Naive thymus-derived CD4-positive, alpha-beta T cell (primary cell): ENCODE measurements around the gene ENO2. TPM values are rescaled to one million over a fixed set of nuclear protein-coding genes. Genes with fewer than 3 reads are reported as not detected.
"Not testable (repeated sequence)": the region's sequence is repeated elsewhere in the genome, so short reads cannot be mapped to it uniquely, and the experiment has no call there.

Source experiments
- ATAC-seq: fragments of 150-1000 bp; cut with Tn5 transposase; 2 replicates; pipeline ENCODE4 v1.10.0; 2021; ENCODE audit warnings: mild to moderate bottlenecking, moderate library complexity
- CTCF ChIA-PET: fragments of 350-600 bp; sonication (Branson Sonifier 250); formaldehyde crosslinking; loops from one replicate; lab custom pipeline; 2021; ENCODE audit warnings: antibody characterized with exemption; lab: Charles Lee
- POLR2A ChIA-PET: fragments of 350-600 bp; sonication (Branson Sonifier 250); formaldehyde crosslinking; loops from one replicate; lab custom pipeline; 2021; ENCODE audit warnings: antibody characterized with exemption, inconsistent platforms; lab: Charles Lee
- DNase-seq, 9 donors: peaks; one replicate each; pipeline versions ENCODE4 v3.0.0 to v3.0.0-alpha.2; 2020 to 2022; ENCODE audit warnings: mixed read lengths in 1 of 9
- H3K27ac ChIP-seq: one replicate; pipeline ENCODE4 v1.7.0; 2013; ENCODE audit warnings: mild to moderate bottlenecking, low read depth, low read length, moderate library complexity
- H3K27me3 ChIP-seq, 2 donors: one replicate each; pipeline ENCODE4 v1.7.0; 2013; ENCODE audit warnings: low read length in 2 of 2, mild to moderate bottlenecking in 2 of 2, moderate library complexity in 2 of 2; ENCODE audit not compliant: control insufficient read depth in 2 of 2, insufficient read depth in 2 of 2
- H3K36me3 ChIP-seq, 3 experiments: 1 replicate in 2 of 3; 2 replicates in 1 of 3; pipeline ENCODE4 v1.7.0; 2013; ENCODE audit warnings: low read length in 3 of 3, mild to moderate bottlenecking in 3 of 3, moderate library complexity in 1 of 3; ENCODE audit not compliant: insufficient read depth in 3 of 3, control insufficient read depth in 2 of 3
- H3K4me1 ChIP-seq, 2 donors: one replicate each; pipeline ENCODE4 v1.7.0; 2013; ENCODE audit warnings: low read length in 2 of 2, mild to moderate bottlenecking in 2 of 2, moderate library complexity in 1 of 2; ENCODE audit not compliant: control insufficient read depth in 2 of 2, insufficient read depth in 2 of 2
- H3K4me3 ChIP-seq: 2 replicates; pipeline ENCODE4 v1.7.0; 2013; ENCODE audit warnings: mild to moderate bottlenecking, low read length
- H3K9me3 ChIP-seq, 3 experiments: 1 replicate in 2 of 3; 2 replicates in 1 of 3; pipeline ENCODE4 v1.7.0; 2013; ENCODE audit warnings: low read length in 3 of 3; ENCODE audit not compliant: control insufficient read depth in 2 of 3
- H3K27ac Mint-ChIP-seq, 9 donors: one replicate each; pipeline ENCODE4 v1.8.0; 2020 to 2022; ENCODE audit warnings: mixed read lengths in 9 of 9, mild to moderate bottlenecking in 8 of 9, moderate library complexity in 5 of 9, inconsistent platforms in 2 of 9
- H3K27me3 Mint-ChIP-seq, 5 donors: one replicate each; pipeline ENCODE4 v1.8.0; 2021 to 2022; ENCODE audit warnings: mixed read lengths in 5 of 5, mild to moderate bottlenecking in 1 of 5
- H3K36me3 Mint-ChIP-seq, 5 donors: one replicate each; pipeline ENCODE4 v1.8.0; 2020 to 2022; ENCODE audit warnings: mixed read lengths in 5 of 5, mild to moderate bottlenecking in 3 of 5, inconsistent platforms in 1 of 5
- H3K4me1 Mint-ChIP-seq, 7 donors: one replicate each; pipeline ENCODE4 v1.8.0; 2020 to 2022; ENCODE audit warnings: mixed read lengths in 7 of 7, mild to moderate bottlenecking in 3 of 7, inconsistent platforms in 1 of 7
- H3K4me3 Mint-ChIP-seq, 10 donors: one replicate each; pipeline ENCODE4 v1.8.0; 2020 to 2022; ENCODE audit warnings: mild to moderate bottlenecking in 10 of 10, mixed read lengths in 10 of 10, moderate library complexity in 6 of 10, inconsistent platforms in 2 of 10
- H3K9me3 Mint-ChIP-seq, 11 donors: one replicate each; pipeline ENCODE4 v1.8.0; 2020 to 2022; ENCODE audit warnings: mixed read lengths in 11 of 11, mild to moderate bottlenecking in 4 of 11, inconsistent platforms in 1 of 11, moderate library complexity in 1 of 11
- intact Hi-C, 2 donors: fragments of 100-400 bp; cut with micrococcal nuclease; formaldehyde crosslinking; loops; one replicate each; pipeline ENCODE4 v1.15.1; 2023
- polyA plus RNA-seq, 2 donors: library from polyadenylated mRNA; unstranded; fragments of 300-500 nt; fragmentation: Illumina TruSeq; gene quantifications; one replicate each; pipeline ENCODE4 v1.2.3, GENCODE V29; 2021
- total RNA-seq, 6 experiments: library from RNA in 5 of 6; stranded (reverse) in 5 of 6; gene quantifications; 1 replicate in 5 of 6; 2 replicates in 1 of 6; pipeline ENCODE4 v1.2.3 and lab custom pipeline; 2021 to 2026

ENO2 gene
- total and polyA plus RNA-seq, 7 experiments from 2014 or later: 22.5 to 193 (median 90.6) TPM

GRCh38 chr12:6889775-6890573 lies 24.4 kb upstream of the ENO2 start:
- peak overlapping the region; percentile 86 for H3K27ac ChIP-seq
- ATAC-seq, H3K9me3 ChIP-seq, H3K36me3 Mint-ChIP-seq, H3K9me3 Mint-ChIP-seq, intact Hi-C loops, DNase-seq, H3K27me3 ChIP-seq, H3K4me1 ChIP-seq, H3K4me3 ChIP-seq, H3K36me3 ChIP-seq, CTCF ChIA-PET, H3K27me3 Mint-ChIP-seq: not testable (repeated sequence)
- Mint-ChIP-seq H3K4me1 (peaks cover 0 to 31% (median 11%) of the 10 kb centered on the region in 7 donors), H3K4me3 (peak overlapping the region in 9 of 10 donors; percentile 47 to 86 (median 83)), H3K27ac (peak overlapping the region in 8 of 9 donors; percentile 25 to 94 (median 89))
- POLR2A ChIA-PET: interaction anchor here (0.9 to 4.0 kb wide), 2 partner anchors 17 to 22 kb away, joined by 3 to 70 read pairs; partner anchors contain the start of genes SPSB2 and TPI1

GRCh38 chr12:6890789-6891645 lies 23.4 kb upstream of the ENO2 start:
- Histone ChIP-seq H3K4me3 (peak overlapping the region; percentile 93), H3K9me3 (no peaks in the 10 kb centered on the region), H3K4me1 (peaks cover 6 to 10% of the 10 kb centered on the region in 2 donors), H3K27ac (peak overlapping the region; percentile 86), H3K27me3 (no peaks in the 10 kb centered on the region), H3K36me3 (no peaks in the 10 kb centered on the region)
- Mint-ChIP-seq H3K27me3 (no peaks in the 10 kb centered on the region), H3K9me3 (no peaks in the 10 kb centered on the region), H3K27ac (peak overlapping the region; percentile 82 to 94 (median 90)), H3K36me3 (peaks cover 0 to 6% (median 0%) of the 10 kb centered on the region in 5 donors), H3K4me3 (peak overlapping the region; percentile 78 to 86 (median 84)), H3K4me1 (peaks cover 0 to 31% (median 11%) of the 10 kb centered on the region in 7 donors)
- peak; percentile 95 to 100 (median 97) for DNase-seq
- peak; percentile 96 for ATAC-seq
- CTCF ChIA-PET: interaction anchor here (0.6 to 2.0 kb wide), 17 partner anchors 12 to 302 kb away, joined by 3 to 21 read pairs (median 3); partner anchors contain the start of genes CDCA3, SPSB2, TPI1 and USP5
- intact Hi-C loops: loop anchor here (1.0 kb wide), 13 partner anchors 13 to 228 kb away; partner anchors contain the start of genes EMG1 (in 2 of the 2), ENO2 (in 2 of the 2), LPCAT3 (in 2 of the 2) and LRRC23 (in 2 of the 2)
- POLR2A ChIA-PET: interaction anchor here (0.8 to 4.0 kb wide), 18 partner anchors 9 to 167 kb away, joined by 3 to 70 read pairs (median 5); partner anchors contain the start of genes C12orf57, CD4, CDCA3 and COPS7A

- ATAC-seq (no peak), DNase-seq (no peak)
- peaks cover 0 to 31% (median 11%) of the 10 kb centered on the region in 7 donors for H3K4me1 Mint-ChIP-seq
Observed at GRCh38 chr12:6891646-6892001, 22.8 kb upstream of the ENO2 start.

GRCh38 chr12:6892683-6893082 lies 21.7 kb upstream of the ENO2 start:
- CTCF ChIA-PET: interaction anchor here (1.2 to 2.0 kb wide), 2 partner anchors 10 to 19 kb away, joined by 3 to 6 read pairs; no protein-coding TSS in a partner anchor
- peaks cover 0 to 31% (median 11%) of the 10 kb centered on the region in 7 donors for H3K4me1 Mint-ChIP-seq
- H3K27me3 ChIP-seq, H3K9me3 ChIP-seq, H3K9me3 Mint-ChIP-seq, DNase-seq, ATAC-seq, H3K36me3 Mint-ChIP-seq, H3K27ac ChIP-seq, H3K27me3 Mint-ChIP-seq, H3K4me3 ChIP-seq, intact Hi-C loops, H3K4me1 ChIP-seq, H3K36me3 ChIP-seq: not testable (repeated sequence)
- H3K4me3 Mint-ChIP-seq: peak overlapping the region in 6 of 10 donors; percentile 6 to 84 (median 33)
- H3K27ac Mint-ChIP-seq: peak overlapping the region in 2 of 9 donors; percentile 51 to 57
- POLR2A ChIA-PET: interaction anchor here (0.7 to 4.0 kb wide), 6 partner anchors 13 to 271 kb away, joined by 3 to 70 read pairs (median 10); partner anchors contain the start of genes ENO2, LRRC23 and SPSB2

More at GRCh38 chr12:6891646-6892001, 22.8 kb upstream of the ENO2 start:
- no peaks in the 10 kb centered on the region for H3K27me3 ChIP-seq
- CTCF ChIA-PET: interaction anchor here (0.6 to 2.0 kb wide), 18 partner anchors 11 to 507 kb away, joined by 3 to 21 read pairs (median 3); partner anchors contain the start of genes CDCA3, LPCAT3, LTBR and SPSB2
- Mint-ChIP-seq H3K27me3 (peaks cover 0 to under 1% (median 0%) of the 10 kb centered on the region in 5 donors), H3K36me3 (peaks cover 0 to 6% (median 0%) of the 10 kb centered on the region in 5 donors), H3K9me3 (no peaks in the 10 kb centered on the region), H3K27ac (peak overlapping the region; percentile 82 to 94 (median 88)), H3K4me3 (peak overlapping the region; percentile 78 to 86 (median 84))
- no peaks in the 10 kb centered on the region for H3K36me3 ChIP-seq
- H3K27ac ChIP-seq: peak overlapping the region; percentile 86
- no peaks in the 10 kb centered on the region for H3K9me3 ChIP-seq
- POLR2A ChIA-PET: interaction anchor here (0.6 to 4.0 kb wide), 19 partner anchors 8 to 270 kb away, joined by 3 to 70 read pairs (median 5); partner anchors contain the start of genes C12orf57, CDCA3, COPS7A and ENO2
- intact Hi-C loops: loop anchor here (1.0 kb wide), 13 partner anchors 13 to 228 kb away; partner anchors contain the start of genes EMG1 (in 2 of the 2), ENO2 (in 2 of the 2), LPCAT3 (in 2 of the 2) and LRRC23 (in 2 of the 2)
- peaks cover 6 to 10% of the 10 kb centered on the region in 2 donors for H3K4me1 ChIP-seq
- H3K4me3 ChIP-seq: peak overlapping the region; percentile 93

GRCh38 chr12:6894321-6894720 lies 20.1 kb upstream of the ENO2 start:
- Mint-ChIP-seq H3K27ac (no peak overlapping the region), H3K4me1 (peaks cover 0 to 28% (median 11%) of the 10 kb centered on the region in 7 donors), H3K9me3 (no peaks in the 10 kb centered on the region), H3K4me3 (no peak overlapping the region), H3K27me3 (peaks cover 0 to 3% (median 0%) of the 10 kb centered on the region in 5 donors), H3K36me3 (peaks cover 0 to 2% (median 0%) of the 10 kb centered on the region in 5 donors)
- ChIA-PET POLR2A (interaction anchor here (1.1 kb wide), 1 partner anchor 41 kb away, joined by 4 read pairs; no protein-coding TSS in a partner anchor), CTCF (interaction anchor here (0.9 kb wide), 1 partner anchor 70 kb away, joined by 3 read pairs; no protein-coding TSS in a partner anchor)
- no peaks in the 10 kb centered on the region for H3K9me3 ChIP-seq
- H3K27me3 ChIP-seq: no peaks in the 10 kb centered on the region
- DNase-seq: no peak
- no peak for ATAC-seq
- intact Hi-C loops: no loop called here
- peaks cover 6 to 10% of the 10 kb centered on the region in 2 donors for H3K4me1 ChIP-seq
- H3K36me3 ChIP-seq: no peaks in the 10 kb centered on the region
- H3K27ac ChIP-seq: no peak overlapping the region
- no peak overlapping the region for H3K4me3 ChIP-seq
